Cardiac muscle cell (in vitro differentiated cells and primary cell): ENCODE measurements around the gene MYPOP. TPM values are rescaled to one million over a fixed set of nuclear protein-coding genes. Genes with fewer than 3 reads are reported as not detected.

Experiments
- DNase-seq, 2 donors: peaks; one replicate each; pipeline versions ENCODE4 v3.0.0 to v3.0.0-alpha.2; 2010 to 2017; ENCODE audit warnings: low read depth in 1 of 2, low spot score in 1 of 2
- H3K27ac ChIP-seq: fragments of 200-600 bp; sonication (generic); 2 replicates; pipeline ENCODE4 v1.5.1; 2016
- H3K27me3 ChIP-seq: fragments of 200-600 bp; sonication (generic); 2 replicates; pipeline ENCODE4 v1.6.0; 2016; ENCODE audit warnings: control low read depth
- H3K36me3 ChIP-seq: fragments of 200-600 bp; sonication (generic); 2 replicates; pipeline ENCODE4 v1.5.1; 2016; ENCODE audit warnings: control low read depth
- H3K4me1 ChIP-seq: fragments of 200-600 bp; sonication (generic); 2 replicates; pipeline ENCODE4 v1.8.1; 2017; ENCODE audit warnings: low read depth, mild to moderate bottlenecking, mixed run types
- H3K4me3 ChIP-seq: fragments of 200-600 bp; sonication (generic); 2 replicates; pipeline ENCODE4 v1.5.1; 2016; ENCODE audit warnings: mild to moderate bottlenecking
- H3K9me3 ChIP-seq: fragments of 200-600 bp; sonication (generic); 2 replicates; pipeline ENCODE4 v1.5.1; 2017; ENCODE audit warnings: low read depth, mild to moderate bottlenecking, control low read depth
- CTCF ChIP-seq: IDR thresholded peaks from 2 replicates; pipeline ENCODE4 v1.5.1; 2012; ENCODE audit warnings: low read depth, mild to moderate bottlenecking, low read length
- polyA plus RNA-seq: library from polyadenylated mRNA; unstranded; fragments of >200 nt; fragmentation: Nextera tagmentation; extraction: Ambion mirVana; gene quantifications from 2 replicates; pipeline ENCODE4 v1.2.1, GENCODE V29; 2016
- total RNA-seq: library from RNA; depleted of rRNA; stranded (reverse); fragments of >200 nt; gene quantifications from 2 replicates; pipeline ENCODE4 v1.2.3, GENCODE V29; 2016

Gene MYPOP
- total and polyA plus RNA-seq, 2 experiments from 2014 or later: 2.0 to 7.3 TPM

- Histone ChIP-seq H3K36me3 (peaks cover under 1% of the 10 kb centered on the region), H3K4me3 (no peak overlapping the region), H3K9me3 (no peaks in the 10 kb centered on the region), H3K27me3 (no peaks in the 10 kb centered on the region), H3K4me1 (no peaks in the 10 kb centered on the region), H3K27ac (no peak overlapping the region)
- no peak for TF ChIP-seq CTCF
- DNase-seq: no peak
These were observed 13.1 kb downstream of the MYPOP start for GRCh38 chr19:45889210-45889885.

- H3K9me3 ChIP-seq: no peaks in the 10 kb centered on the region
- H3K36me3 ChIP-seq: peaks cover 3% of the 10 kb centered on the region
- peaks cover 5% of the 10 kb centered on the region for H3K4me1 ChIP-seq
- H3K27ac ChIP-seq: peak overlapping the region; percentile 98
- TF ChIP-seq CTCF: no peak
- no peak for DNase-seq
- H3K4me3 ChIP-seq: peak overlapping the region; percentile 58
- no peaks in the 10 kb centered on the region for H3K27me3 ChIP-seq
These were observed 15.2 kb downstream of the MYPOP start for GRCh38 chr19:45887200-45887710.

DNA sequence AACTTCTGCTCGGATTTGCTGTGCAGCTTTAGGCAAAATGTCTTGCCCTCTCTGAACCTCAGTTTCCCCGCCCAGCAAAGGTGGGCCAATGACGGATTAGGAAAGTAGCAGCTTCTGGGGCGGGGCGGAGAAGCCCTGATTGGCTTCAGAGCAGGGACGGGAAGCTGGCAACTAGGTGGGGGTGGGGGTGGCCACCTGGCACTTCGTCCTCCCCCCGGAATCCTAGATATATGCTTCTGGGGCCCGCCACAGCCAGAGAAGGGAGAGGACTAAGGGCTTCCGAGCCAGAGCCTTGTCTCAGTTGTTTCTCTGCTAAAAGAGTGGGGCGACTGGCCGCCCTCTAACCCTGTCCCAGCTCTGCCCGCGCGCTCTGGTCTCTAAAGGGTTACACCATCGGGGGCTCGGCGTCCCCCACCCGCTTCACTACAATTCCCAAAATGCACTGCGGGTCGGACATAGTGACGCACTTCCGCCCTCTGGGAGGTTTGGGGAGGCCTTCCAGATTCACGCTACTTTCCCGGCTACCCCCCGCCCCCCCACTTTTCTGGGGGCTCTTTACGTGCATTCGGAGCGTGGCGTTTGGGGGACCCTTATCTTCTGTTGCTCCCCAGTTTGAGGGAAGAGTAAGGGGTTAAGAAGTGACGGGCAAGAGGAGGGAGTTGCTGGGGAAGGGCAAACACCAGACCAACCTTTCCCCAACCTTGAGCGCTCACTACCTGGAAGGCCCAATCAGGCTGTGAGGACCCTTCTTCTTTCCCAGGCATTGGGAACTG, 15.8 kb downstream of the MYPOP start:
- TF ChIP-seq CTCF: no peak
- H3K27ac ChIP-seq: peak overlapping the region; percentile 98

GRCh38 chr19:45885556-45886426, 16.6 kb downstream of the MYPOP start, which contains the start of gene IRF2BP1:
IRF2BP1 (minus strand) TSS chr19:45886141; CDS start chr19:45885774, 367 bp downstream.
- H3K9me3 ChIP-seq: no peaks in the 10 kb centered on the region
- TF ChIP-seq CTCF: no peak
- H3K27ac ChIP-seq: peak within 1 kb of the TSS; percentile 98
- peak within 1 kb of the TSS; percentile 58 for H3K4me3 ChIP-seq
- DNase-seq: peak; percentile 95 to 96
- no peaks in the 10 kb centered on the region for H3K27me3 ChIP-seq
- H3K4me1 ChIP-seq: peaks cover 9% of the 10 kb centered on the region
- H3K36me3 ChIP-seq: peaks cover 3% of the 10 kb centered on the region

More for the DNA sequence above, 15.8 kb downstream of the MYPOP start:
- peaks cover 9% of the 10 kb centered on the region for H3K4me1 ChIP-seq
- peak; percentile 95 to 96 for DNase-seq
- peak overlapping the region; percentile 58 for H3K4me3 ChIP-seq
- no peaks in the 10 kb centered on the region for H3K27me3 ChIP-seq
- no peaks in the 10 kb centered on the region for H3K9me3 ChIP-seq
- peaks cover 3% of the 10 kb centered on the region for H3K36me3 ChIP-seq
